Kidney epithelial cell (primary cell): ENCODE data around the gene PTCH1. TPM values are rescaled to one million over a fixed set of nuclear protein-coding genes. Genes with fewer than 3 reads are reported as not detected.
A peak's percentile ranks its signal among the peaks of the same experiment; 100 is the strongest.

ENCODE experiments used
- DNase-seq: peaks from one replicate; pipeline ENCODE4 v3.0.0-alpha.2; 2010; ENCODE audit warnings: low read depth
- H3K27me3 ChIP-seq: 2 replicates; pipeline ENCODE4 v1.6.0; 2011; ENCODE audit warnings: low read length; ENCODE audit not compliant: control insufficient read depth, insufficient read depth
- H3K36me3 ChIP-seq: 2 replicates; pipeline ENCODE4 v1.5.1; 2011; ENCODE audit warnings: low read length; ENCODE audit not compliant: control insufficient read depth, insufficient read depth
- H3K4me3 ChIP-seq: 2 replicates; pipeline ENCODE4 v1.5.1; 2011; ENCODE audit warnings: low read depth, mild to moderate bottlenecking, control low read depth, low read length
- CTCF ChIP-seq: IDR thresholded peaks from 2 replicates; pipeline ENCODE4 v1.5.1; 2011; ENCODE audit warnings: mild to moderate bottlenecking, moderate library complexity, low read length, control low read depth, inconsistent platforms; ENCODE audit not compliant: insufficient read depth, poor library complexity, severe bottlenecking
- total RNA-seq: library from RNA; depleted of rRNA; stranded (reverse); fragments of >200 nt; gene quantifications from 2 replicates; pipeline ENCODE4 v1.2.3, GENCODE V29; 2015

Gene PTCH1
- total RNA-seq, 1 donor from 2014 or later, result 2.8 TPM

- no peaks in the 10 kb centered on the region for H3K36me3 ChIP-seq
- H3K4me3 ChIP-seq, result no peak overlapping the region
- no peak for DNase-seq
- H3K27me3 ChIP-seq, result peaks cover 6% of the 10 kb centered on the region
- TF ChIP-seq CTCF, result no peak
Observed at GRCh38 chr9:95529910-95530309, 13.1 kb upstream of the PTCH1 start.

- no peak for DNase-seq
- TF ChIP-seq CTCF, result no peak
- H3K4me3 ChIP-seq, result no peak overlapping the region
- H3K27me3 ChIP-seq, result peaks cover 6% of the 10 kb centered on the region
- H3K36me3 ChIP-seq, result no peaks in the 10 kb centered on the region
Observed at GRCh38 chr9:95528908-95529502, 12.2 kb upstream of the PTCH1 start.

DNA sequence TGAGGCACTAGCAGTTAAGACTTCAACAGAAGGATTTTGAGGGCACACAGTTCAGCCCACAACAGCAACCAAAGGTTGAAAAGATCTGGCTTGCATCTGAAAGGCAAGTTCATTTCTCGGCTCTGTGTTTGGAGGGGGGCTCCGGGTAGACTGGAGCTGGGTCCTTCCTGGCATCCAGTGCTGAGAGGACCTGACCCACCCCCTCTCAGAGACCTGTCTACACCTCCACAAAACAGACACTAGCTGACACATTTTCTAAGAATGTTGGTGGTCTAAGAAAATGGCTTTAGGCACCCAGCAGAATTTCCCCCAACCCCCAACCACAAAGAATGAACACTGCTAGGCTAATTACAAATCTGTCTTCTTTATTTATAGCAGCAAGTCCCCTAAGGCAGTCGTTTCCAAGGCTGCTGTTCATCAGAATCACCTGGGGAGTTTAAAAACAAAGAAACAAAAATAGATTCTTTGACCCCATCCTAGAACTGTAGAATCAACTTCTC, 6.2 kb upstream of the PTCH1 start:
- no peaks in the 10 kb centered on the region for H3K36me3 ChIP-seq
- peaks cover 3% of the 10 kb centered on the region for H3K27me3 ChIP-seq
- no peak overlapping the region for H3K4me3 ChIP-seq
- TF ChIP-seq CTCF, result no peak
- no peak for DNase-seq

DNA sequence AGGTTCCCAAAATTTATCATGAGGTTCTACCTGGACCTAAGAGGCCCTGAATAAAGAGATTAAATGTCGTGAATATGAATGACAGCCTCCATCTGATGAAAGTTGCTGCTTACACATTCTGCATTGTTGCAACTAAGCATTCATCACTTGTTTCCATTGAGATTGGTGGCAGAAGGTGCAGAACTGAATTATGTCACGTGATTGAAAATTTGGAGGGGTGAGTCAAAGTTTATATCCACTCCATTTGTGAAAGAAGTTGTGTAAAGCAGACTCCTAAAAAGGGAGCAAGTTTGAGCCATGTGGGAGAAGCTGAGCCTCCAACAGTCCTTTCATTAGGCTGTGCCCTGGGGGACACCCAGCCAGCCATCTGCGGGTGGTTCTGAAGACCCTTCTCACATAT, 4.9 kb upstream of the PTCH1 start:
- DNase-seq, result no peak
- Histone ChIP-seq H3K4me3 (no peak overlapping the region), H3K36me3 (no peaks in the 10 kb centered on the region), H3K27me3 (peaks cover 5% of the 10 kb centered on the region)
- TF ChIP-seq CTCF, result no peak

DNA sequence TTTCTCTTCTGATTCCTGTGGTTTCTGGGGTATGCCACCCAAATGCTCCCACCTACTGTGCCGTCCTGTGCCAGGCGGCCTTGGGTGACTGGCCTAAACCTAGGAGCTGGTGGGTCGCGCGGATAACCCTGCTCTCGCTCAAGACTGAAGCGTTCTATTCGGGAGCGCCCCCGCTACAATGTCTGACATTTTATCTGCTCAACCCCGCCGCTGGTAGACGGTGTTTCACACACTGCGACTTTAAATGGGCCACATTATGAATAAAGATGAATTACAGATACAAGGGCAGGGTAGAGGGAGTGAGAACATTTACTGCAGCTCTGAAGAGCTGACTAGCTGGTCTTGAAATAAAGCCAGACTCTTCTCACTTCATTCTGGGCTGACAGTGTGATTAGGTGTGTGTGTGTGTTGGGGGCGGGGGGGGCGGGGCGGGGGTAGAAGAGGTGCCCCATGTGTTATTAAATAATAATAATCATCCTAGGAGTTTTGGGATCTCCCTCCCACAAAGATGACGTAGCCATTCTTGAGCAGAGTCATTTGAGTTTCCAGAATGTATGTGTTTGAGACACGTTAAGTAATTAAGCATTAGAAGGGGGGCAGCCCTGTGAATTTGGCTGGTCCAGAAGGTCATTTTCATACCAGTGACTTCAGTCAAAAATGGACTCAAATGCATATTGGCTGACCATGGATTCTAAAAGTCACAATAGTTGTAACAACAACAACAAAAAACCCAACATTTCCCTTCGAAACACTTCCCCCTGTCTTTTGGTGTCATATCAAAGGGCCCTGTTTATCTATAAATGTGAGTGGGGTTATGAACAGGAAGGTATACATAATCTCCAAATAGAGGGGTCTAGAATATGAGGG, 1.0 kb upstream of the PTCH1 start:
- DNase-seq, result no peak
- no peak for TF ChIP-seq CTCF
- Histone ChIP-seq H3K4me3 (peak overlapping the region; percentile 31), H3K36me3 (no peaks in the 10 kb centered on the region), H3K27me3 (peaks cover 5% of the 10 kb centered on the region)

DNA sequence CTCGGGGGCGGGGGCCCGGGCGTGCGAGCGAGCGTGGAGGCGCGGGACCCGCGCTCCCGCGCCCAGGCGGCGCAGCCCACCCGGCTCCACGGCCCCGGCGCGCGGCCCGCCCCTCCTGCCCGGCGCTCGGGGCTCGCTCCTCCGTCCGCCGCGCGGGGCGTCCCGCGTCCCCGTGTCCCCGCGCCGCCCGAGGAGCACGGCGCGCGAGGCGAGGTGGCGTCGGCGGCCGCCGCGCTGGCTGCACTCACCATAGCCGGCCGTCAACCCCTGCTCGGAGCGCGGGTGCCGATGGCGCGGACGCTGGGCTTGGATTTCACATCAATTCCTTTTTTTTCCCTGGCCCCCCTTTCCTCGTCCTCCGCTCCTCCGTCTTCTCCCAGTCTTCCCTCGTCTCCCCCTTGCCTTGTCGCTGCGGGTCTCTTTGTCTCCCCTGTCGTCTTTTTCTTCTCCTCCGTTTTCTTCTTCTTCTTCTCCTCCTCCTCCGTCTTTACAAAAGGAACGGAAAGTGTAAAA, 494 bp downstream of the PTCH1 start:
- Histone ChIP-seq H3K36me3 (no peaks in the 10 kb centered on the region), H3K4me3 (peak overlapping the region; percentile 31), H3K27me3 (peaks cover 5% of the 10 kb centered on the region)
- no peak for TF ChIP-seq CTCF
- DNase-seq, result no peak
